Measurements from ENCODE around the gene SPSB2. TPM values are rescaled to one million over a fixed set of nuclear protein-coding genes. Genes with fewer than 3 reads are reported as not detected.

Gene SPSB2, protein sequence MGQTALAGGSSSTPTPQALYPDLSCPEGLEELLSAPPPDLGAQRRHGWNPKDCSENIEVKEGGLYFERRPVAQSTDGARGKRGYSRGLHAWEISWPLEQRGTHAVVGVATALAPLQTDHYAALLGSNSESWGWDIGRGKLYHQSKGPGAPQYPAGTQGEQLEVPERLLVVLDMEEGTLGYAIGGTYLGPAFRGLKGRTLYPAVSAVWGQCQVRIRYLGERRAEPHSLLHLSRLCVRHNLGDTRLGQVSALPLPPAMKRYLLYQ
- total RNA-seq = 10 to 100 TPM in 3 of 4 donors, 1 to 10 TPM in 1; 9.4 to 12.7 (median 11.8) TPM

DNA sequence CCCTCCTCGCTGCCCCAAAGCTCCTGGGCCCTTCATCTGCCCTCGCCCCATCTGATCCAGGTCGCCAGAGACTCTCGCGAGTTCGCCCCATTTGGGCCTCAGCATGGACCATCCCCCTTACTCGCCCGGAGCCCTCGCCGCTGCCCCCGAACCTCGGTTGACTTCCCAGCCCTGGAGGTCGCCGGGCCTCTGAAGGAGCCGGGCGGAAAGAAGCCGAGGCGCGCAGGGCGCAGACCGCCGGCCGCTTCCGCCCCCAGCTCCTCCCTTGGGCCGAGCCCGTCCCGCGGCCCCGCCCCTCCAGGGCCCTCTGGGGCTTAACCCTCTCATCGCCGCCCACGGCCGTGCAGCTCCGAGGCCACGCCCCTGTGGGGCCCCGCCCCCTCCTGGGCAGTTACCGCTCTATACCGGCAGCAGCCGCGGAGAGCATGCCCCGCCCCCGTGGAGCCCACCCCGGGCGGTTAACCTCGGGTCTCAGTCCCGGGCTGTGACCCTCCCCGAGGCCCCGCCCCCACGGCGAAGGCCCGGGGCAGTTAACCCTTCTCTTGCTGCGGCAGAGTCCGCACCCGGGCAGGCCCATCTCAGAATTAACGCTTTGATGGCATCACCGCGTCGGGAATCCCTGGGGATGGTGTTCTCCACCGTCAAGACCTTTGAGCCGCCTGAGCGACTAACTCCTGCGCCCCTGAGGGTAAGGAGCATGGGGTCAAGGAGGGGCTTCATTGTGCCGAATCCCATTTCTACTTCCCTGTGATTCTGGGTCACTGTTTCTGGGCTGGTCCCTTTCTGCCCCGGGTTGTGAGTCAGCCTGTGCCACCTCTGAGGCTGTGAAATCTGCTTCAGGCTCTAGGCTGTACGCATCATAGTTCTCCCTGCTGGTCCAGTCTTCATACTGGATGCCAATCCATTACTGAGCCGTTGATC lies at the start of gene SPSB2:
SPSB2 (minus strand) TSS at position 210 of the 921 bp plus-strand sequence. CDS start 402 bp downstream, outside the sequence.
- Histone ChIP-seq H3K27me3 (no peaks in the 10 kb centered on the region), H3K4me1 (peaks cover 0 to 52% (median 30%) of the 10 kb centered on the region in 4 donors), H3K9me3 (no peaks in the 10 kb centered on the region), H3K36me3 (peaks cover 0 to 20% (median 0%) of the 10 kb centered on the region in 3 donors), H3K4me3 (peak within 1 kb of the TSS; percentile 65 to 94 (median 82)), H3K27ac (peak within 1 kb of the TSS; percentile 69 to 93 (median 91))
- 0 to 2% methylated on average over 23 to 41 of the region's 66 CpGs for WGBS, 2 donors
- DNase-seq (ENCODE audit: low spot score in 2 of 2) = peak; percentile 91 to 94
- TF ChIP-seq POLR2A (IDR thresholded peaks at IDR 0.05) (peak; percentile 53 to 73), EP300 (IDR thresholded peaks at IDR 0.05) (peak; percentile 41 to 75)
- TF ChIP-seq, protein P1, sequence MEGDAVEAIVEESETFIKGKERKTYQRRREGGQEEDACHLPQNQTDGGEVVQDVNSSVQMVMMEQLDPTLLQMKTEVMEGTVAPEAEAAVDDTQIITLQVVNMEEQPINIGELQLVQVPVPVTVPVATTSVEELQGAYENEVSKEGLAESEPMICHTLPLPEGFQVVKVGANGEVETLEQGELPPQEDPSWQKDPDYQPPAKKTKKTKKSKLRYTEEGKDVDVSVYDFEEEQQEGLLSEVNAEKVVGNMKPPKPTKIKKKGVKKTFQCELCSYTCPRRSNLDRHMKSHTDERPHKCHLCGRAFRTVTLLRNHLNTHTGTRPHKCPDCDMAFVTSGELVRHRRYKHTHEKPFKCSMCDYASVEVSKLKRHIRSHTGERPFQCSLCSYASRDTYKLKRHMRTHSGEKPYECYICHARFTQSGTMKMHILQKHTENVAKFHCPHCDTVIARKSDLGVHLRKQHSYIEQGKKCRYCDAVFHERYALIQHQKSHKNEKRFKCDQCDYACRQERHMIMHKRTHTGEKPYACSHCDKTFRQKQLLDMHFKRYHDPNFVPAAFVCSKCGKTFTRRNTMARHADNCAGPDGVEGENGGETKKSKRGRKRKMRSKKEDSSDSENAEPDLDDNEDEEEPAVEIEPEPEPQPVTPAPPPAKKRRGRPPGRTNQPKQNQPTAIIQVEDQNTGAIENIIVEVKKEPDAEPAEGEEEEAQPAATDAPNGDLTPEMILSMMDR (IDR thresholded peaks at IDR 0.05) = peak in 1 of 5 experiments; percentile 39

DNA sequence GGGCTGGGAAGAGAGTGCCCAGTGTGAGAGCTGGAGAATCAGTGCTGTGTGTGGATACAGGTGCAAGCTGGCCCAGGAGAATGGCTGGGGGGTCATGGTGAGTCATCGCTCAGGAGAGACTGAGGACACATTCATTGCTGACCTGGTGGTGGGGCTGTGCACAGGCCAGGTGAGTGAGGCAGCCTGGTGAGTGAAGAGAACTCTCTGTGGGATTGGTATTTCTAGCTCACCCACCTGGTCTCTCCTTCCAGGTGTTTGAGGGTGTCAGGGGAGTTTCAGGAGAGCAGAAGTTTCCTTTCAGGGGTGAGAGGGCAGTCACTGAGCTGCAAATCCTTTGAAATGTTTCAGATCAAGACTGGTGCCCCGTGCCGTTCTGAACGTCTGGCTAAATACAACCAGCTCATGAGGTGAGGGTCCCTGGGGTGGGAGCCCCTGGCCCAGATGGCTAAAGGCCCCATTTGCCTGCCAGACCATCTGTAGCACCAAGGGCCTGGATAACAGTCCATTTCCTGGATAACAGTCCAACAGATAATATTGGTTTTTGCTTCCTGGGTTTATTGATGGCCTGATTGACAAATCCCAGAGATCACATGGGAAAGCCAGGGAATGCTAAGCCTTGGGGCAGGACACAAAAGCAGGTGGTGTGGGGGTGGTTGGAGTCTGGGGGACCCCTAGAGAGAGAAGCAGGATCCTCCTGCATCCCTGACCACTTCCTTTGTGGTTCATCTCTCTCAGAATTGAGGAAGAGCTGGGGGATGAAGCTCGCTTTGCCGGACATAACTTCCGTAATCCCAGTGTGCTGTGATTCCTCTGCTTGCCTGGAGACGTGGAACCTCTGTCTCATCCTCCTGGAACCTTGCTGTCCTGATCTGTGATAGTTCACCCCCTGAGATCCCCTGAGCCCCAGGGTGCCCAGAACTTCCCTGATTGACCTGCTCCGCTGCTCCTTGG lies 49.2 kb upstream of the SPSB2 start:
- peaks cover 0 to 58% (median 0%) of the 10 kb centered on the region in 3 donors for H3K36me3 ChIP-seq
- TF ChIP-seq POLR2A (IDR thresholded peaks at IDR 0.05) = no peak
- TF ChIP-seq, protein P1 (IDR thresholded peaks at IDR 0.05) = no peak
- TF ChIP-seq EP300 (IDR thresholded peaks at IDR 0.05) = no peak
- H3K9me3 ChIP-seq = no peaks in the 10 kb centered on the region
- DNase-seq (ENCODE audit: low spot score in 2 of 2) = no peak
- H3K27ac ChIP-seq = no peak overlapping the region
- WGBS, 2 donors = 68 to 90% methylated on average over 6 to 9 of the region's 9 CpGs
- peaks cover 3 to 37% (median 23%) of the 10 kb centered on the region in 4 donors for H3K4me1 ChIP-seq
- no peaks in the 10 kb centered on the region for H3K27me3 ChIP-seq
- no peak overlapping the region for H3K4me3 ChIP-seq

DNA sequence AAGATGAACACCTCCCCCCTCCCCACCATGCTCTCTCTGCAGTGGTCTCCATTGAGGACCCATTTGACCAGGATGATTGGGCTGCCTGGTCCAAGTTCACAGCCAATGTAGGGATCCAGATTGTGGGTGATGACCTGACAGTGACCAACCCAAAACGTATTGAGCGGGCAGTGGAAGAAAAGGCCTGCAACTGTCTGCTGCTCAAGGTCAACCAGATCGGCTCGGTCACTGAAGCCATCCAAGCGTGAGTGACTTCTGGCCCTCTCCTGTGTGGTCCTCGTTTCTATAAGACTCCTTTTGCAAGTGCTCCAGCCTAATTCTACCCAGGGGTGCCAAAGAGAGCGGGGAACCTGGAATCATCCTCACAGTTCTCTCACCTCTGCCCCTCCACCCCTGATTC lies 48.4 kb upstream of the SPSB2 start:
- 81 to 82% methylated on average over 7 of the region's 7 CpGs for WGBS, 2 donors
- H3K4me1 ChIP-seq = peaks cover 3 to 30% (median 16%) of the 10 kb centered on the region in 4 donors
- H3K36me3 ChIP-seq = peaks cover 0 to 65% (median 0%) of the 10 kb centered on the region in 3 donors
- no peaks in the 10 kb centered on the region for H3K9me3 ChIP-seq
- TF ChIP-seq, protein P1 (IDR thresholded peaks at IDR 0.05) = no peak
- no peak for TF ChIP-seq EP300 (IDR thresholded peaks at IDR 0.05)
- no peak for TF ChIP-seq POLR2A (IDR thresholded peaks at IDR 0.05)
- H3K27ac ChIP-seq = no peak overlapping the region
- no peak for DNase-seq (ENCODE audit: low spot score in 2 of 2)
- H3K4me3 ChIP-seq = no peak overlapping the region
- H3K27me3 ChIP-seq = no peaks in the 10 kb centered on the region

DNA sequence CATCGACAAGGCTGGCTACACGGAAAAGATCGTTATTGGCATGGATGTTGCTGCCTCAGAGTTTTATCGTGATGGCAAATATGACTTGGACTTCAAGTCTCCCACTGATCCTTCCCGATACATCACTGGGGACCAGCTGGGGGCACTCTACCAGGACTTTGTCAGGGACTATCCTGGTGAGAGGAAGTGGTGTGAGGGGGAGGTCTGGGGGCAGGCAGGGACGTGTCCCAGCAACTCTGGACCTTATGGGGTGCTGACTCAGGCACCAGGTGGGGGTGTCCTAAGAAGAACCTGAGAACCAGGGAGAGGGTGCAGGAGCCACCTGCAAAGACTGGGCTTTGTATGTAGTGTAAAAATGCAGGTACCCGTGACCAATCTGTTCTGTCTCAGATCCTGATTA lies 46.5 kb upstream of the SPSB2 start:
- no peak for TF ChIP-seq POLR2A (IDR thresholded peaks at IDR 0.05)
- TF ChIP-seq EP300 (IDR thresholded peaks at IDR 0.05) = no peak
- TF ChIP-seq, protein P1 (IDR thresholded peaks at IDR 0.05) = no peak
- H3K27me3 ChIP-seq = no peaks in the 10 kb centered on the region
- DNase-seq (ENCODE audit: low spot score in 2 of 2) = no peak
- H3K4me1 ChIP-seq = peaks cover 0 to 29% (median 13%) of the 10 kb centered on the region in 4 donors
- no peak overlapping the region for H3K27ac ChIP-seq
- peaks cover 0 to 70% (median 0%) of the 10 kb centered on the region in 3 donors for H3K36me3 ChIP-seq
- 70% methylated on average over 7 of the region's 7 CpGs for WGBS, 2 donors
- H3K4me3 ChIP-seq = no peak overlapping the region
- H3K9me3 ChIP-seq = no peaks in the 10 kb centered on the region

All from tibial nerve (tissue), 4 donors.